Type B pancreatic cell (in vitro differentiated cells): ENCODE data around the gene TCF4. TPM values are rescaled to one million over a fixed set of nuclear protein-coding genes. Genes with fewer than 3 reads are reported as not detected.

Experiments
- DNase-seq: peaks from one replicate; pipeline ENCODE4 v3.0.0; 2021; ENCODE audit warnings: mixed read lengths; ENCODE audit not compliant: unreplicated experiment; ENCODE audit errors: extremely low spot score
- H3K27ac Mint-ChIP-seq: 2 replicates; pipeline ENCODE4 v1.8.0; 2021; ENCODE audit warnings: mild to moderate bottlenecking, mixed read lengths
- H3K27me3 Mint-ChIP-seq: 2 replicates; pipeline ENCODE4 v1.8.0; 2021; ENCODE audit warnings: mixed read lengths
- H3K36me3 Mint-ChIP-seq: 2 replicates; pipeline ENCODE4 v1.8.0; 2021; ENCODE audit warnings: mixed read lengths
- H3K4me1 Mint-ChIP-seq: one replicate; pipeline ENCODE4 v1.8.0; 2021; ENCODE audit warnings: mixed read lengths; ENCODE audit not compliant: unreplicated experiment
- H3K4me3 Mint-ChIP-seq: 2 replicates; pipeline ENCODE4 v1.8.0; 2021; ENCODE audit warnings: mild to moderate bottlenecking, mixed read lengths
- H3K9me3 Mint-ChIP-seq: 2 replicates; pipeline ENCODE4 v1.8.0; 2021; ENCODE audit warnings: mixed read lengths
- total RNA-seq: library from RNA; stranded (reverse); gene quantifications from 2 replicates; pipeline ENCODE4 v1.2.1, GENCODE V29; 2021; ENCODE audit warnings: low replicate concordance
- TF ChIP-seq, protein P1 (sequence below): fragments of 200-600 bp; sonication (generic); conservative IDR thresholded peaks from 2 replicates; pipeline ENCODE4 v1.5.0; 2021; ENCODE audit warnings: antibody characterized with exemption, mild to moderate bottlenecking

The TCF4 gene
- total RNA-seq, 1 donor from 2014 or later, result 189 TPM

DNA sequence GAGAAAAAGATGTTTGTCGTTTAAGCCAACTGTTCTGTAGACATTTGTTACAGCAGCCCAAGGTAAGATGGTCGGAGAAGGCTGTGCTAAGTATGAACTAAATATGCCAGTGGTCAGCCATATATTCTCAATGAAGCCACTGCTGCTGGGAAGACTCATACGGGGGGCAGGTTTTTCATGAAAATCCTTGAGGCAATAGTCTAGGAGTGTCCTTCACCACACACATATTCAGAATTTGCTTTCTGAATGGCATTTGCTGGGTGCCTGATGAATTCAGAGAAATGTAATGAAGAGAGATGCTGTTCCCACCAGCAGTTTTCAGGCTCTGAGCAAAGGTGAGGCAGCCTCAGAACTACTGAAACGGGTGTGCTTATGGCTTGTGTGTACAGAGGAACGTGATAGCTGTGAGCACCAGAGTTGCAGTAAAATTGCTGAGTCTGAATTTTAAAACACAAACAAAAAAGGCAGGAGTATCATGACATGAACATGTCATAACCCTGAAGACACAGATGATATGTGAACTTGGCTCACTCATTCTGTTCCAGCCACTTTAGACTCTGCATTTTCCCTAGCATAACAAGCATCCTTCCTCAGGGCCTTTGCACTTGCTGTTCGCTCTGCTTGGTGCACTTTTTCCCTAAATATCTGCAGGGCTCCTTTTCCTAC is 21.3 kb upstream of the TCF4 start:
- no peaks in the 10 kb centered on the region for H3K27me3 Mint-ChIP-seq
- DNase-seq, result no peak
- H3K36me3 Mint-ChIP-seq, result no peaks in the 10 kb centered on the region
- H3K4me1 Mint-ChIP-seq, result no peaks in the 10 kb centered on the region
- no peak overlapping the region for H3K27ac Mint-ChIP-seq
- TF ChIP-seq, protein P1, sequence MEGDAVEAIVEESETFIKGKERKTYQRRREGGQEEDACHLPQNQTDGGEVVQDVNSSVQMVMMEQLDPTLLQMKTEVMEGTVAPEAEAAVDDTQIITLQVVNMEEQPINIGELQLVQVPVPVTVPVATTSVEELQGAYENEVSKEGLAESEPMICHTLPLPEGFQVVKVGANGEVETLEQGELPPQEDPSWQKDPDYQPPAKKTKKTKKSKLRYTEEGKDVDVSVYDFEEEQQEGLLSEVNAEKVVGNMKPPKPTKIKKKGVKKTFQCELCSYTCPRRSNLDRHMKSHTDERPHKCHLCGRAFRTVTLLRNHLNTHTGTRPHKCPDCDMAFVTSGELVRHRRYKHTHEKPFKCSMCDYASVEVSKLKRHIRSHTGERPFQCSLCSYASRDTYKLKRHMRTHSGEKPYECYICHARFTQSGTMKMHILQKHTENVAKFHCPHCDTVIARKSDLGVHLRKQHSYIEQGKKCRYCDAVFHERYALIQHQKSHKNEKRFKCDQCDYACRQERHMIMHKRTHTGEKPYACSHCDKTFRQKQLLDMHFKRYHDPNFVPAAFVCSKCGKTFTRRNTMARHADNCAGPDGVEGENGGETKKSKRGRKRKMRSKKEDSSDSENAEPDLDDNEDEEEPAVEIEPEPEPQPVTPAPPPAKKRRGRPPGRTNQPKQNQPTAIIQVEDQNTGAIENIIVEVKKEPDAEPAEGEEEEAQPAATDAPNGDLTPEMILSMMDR, result no peak
- no peaks in the 10 kb centered on the region for H3K9me3 Mint-ChIP-seq
- no peak overlapping the region for H3K4me3 Mint-ChIP-seq

DNA sequence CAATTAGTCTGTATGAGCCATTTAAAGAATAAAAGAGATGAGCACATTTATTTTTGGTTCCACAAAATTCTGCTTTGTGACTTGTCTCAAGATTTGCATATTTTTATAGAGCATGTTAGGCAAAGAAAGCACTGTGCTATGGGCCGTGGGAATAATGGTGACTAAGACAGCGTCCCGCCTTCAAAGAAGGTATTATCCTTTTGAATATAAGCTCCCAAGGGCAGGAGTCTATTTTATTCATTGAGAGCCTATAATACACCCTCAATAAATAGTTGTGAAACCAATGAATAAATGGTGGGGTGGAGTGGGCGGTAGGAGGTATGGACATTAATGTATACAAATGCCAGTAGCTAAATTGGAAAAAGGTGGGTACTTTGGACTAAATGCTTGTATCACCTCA is 20.5 kb upstream of the TCF4 start:
- DNase-seq, result no peak
- H3K27ac Mint-ChIP-seq, result no peak overlapping the region
- no peaks in the 10 kb centered on the region for H3K36me3 Mint-ChIP-seq
- TF ChIP-seq, protein P1, result no peak
- H3K4me1 Mint-ChIP-seq, result no peaks in the 10 kb centered on the region
- no peaks in the 10 kb centered on the region for H3K9me3 Mint-ChIP-seq
- no peak overlapping the region for H3K4me3 Mint-ChIP-seq
- no peaks in the 10 kb centered on the region for H3K27me3 Mint-ChIP-seq

DNA sequence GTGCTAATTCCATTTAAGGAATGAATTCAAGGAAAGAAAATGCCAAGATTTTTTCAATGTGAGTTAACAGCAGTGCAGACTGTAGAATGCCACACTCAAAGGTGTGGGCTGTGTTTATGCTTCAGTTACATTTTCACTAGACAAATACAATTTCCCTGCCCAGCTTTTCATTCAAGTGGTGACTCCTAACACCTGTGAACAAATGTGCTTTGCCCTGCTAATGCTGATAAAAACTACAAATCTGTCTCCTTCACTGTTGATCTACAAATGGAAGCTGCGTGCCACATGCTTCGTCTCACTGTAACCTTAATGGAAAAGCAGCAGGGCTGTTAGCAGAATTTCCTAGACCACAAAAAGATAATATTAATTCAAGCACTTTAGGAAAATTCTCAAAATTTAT is 19.8 kb upstream of the TCF4 start:
- no peak overlapping the region for H3K4me3 Mint-ChIP-seq
- no peak overlapping the region for H3K27ac Mint-ChIP-seq
- TF ChIP-seq, protein P1, result no peak
- H3K9me3 Mint-ChIP-seq, result no peaks in the 10 kb centered on the region
- no peaks in the 10 kb centered on the region for H3K4me1 Mint-ChIP-seq
- no peak for DNase-seq
- no peaks in the 10 kb centered on the region for H3K27me3 Mint-ChIP-seq
- no peaks in the 10 kb centered on the region for H3K36me3 Mint-ChIP-seq

DNA sequence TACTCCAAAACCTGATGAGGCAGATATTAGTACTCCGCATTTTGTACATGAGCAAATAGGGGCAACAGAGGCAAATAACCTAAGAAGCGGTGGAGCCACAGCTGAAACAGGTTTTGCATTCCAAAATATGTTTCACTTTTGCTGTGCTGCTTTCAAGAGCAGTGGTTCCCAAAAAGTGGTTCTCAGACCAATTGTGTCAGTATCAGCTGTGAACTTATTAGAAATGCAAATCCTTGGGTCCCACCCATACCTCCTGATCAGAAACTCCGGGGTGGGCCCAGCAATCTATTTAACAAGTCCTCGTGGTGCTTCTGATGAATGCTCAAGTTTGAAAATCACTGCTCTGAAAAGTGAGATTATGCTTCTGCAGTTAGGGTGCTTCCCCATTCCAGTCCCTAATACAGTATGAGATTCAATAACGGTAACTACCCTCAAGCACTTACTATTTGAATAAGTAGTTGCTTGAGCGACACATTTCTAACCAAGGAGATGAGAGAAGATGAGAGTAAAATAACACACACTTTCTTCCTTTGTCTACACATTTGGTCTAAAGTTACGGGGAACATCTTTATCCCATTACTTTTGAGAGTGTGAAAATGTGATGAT is 17.8 kb upstream of the TCF4 start:
- H3K4me1 Mint-ChIP-seq, result no peaks in the 10 kb centered on the region
- H3K27me3 Mint-ChIP-seq, result no peaks in the 10 kb centered on the region
- DNase-seq, result no peak
- H3K36me3 Mint-ChIP-seq, result no peaks in the 10 kb centered on the region
- H3K4me3 Mint-ChIP-seq, result no peak overlapping the region
- no peaks in the 10 kb centered on the region for H3K9me3 Mint-ChIP-seq
- TF ChIP-seq, protein P1, result no peak
- no peak overlapping the region for H3K27ac Mint-ChIP-seq

DNA sequence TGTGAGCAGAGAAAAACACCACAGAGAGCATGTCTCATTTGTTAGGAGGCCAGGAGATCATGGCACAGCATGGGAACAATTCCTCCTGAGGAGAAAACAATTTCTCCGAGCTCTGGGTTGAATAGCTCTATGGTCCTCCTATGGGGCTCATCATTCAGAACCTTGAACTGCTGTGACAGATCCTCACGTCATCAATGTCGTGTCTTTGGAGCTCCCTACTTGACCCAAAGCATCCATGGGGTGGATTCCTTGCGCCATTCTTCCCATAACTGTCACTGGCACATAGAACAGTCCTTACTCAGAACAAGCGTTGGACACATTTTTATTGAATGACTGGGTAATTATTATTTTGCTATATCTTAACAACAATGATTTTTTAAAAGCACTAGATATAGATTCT is 15.8 kb upstream of the TCF4 start:
- Mint-ChIP-seq H3K27me3 (no peaks in the 10 kb centered on the region), H3K4me3 (no peak overlapping the region), H3K27ac (no peak overlapping the region), H3K9me3 (no peaks in the 10 kb centered on the region), H3K4me1 (no peaks in the 10 kb centered on the region), H3K36me3 (no peaks in the 10 kb centered on the region)
- TF ChIP-seq, protein P1, result no peak
- no peak for DNase-seq
